GM19438 (cell line): Measurements from ENCODE around the gene CD274.
"Not testable (repeated sequence)": the region's sequence is repeated elsewhere in the genome, so short reads cannot be mapped to it uniquely, and the experiment has no call there.

Source experiments
- ATAC-seq: cut with Tn5 transposase; IDR thresholded peaks from one replicate; pipeline ENCODE4 v1.9.1; 2021; ENCODE audit warnings: low read depth; ENCODE audit not compliant: unreplicated experiment

The CD274 gene

GRCh38 chr9:5460157-5460556 lies 9.8 kb downstream of the CD274 start:
- ATAC-seq, result no peak

GRCh38 chr9:5464831-5465330 lies 14.5 kb downstream of the CD274 start:
- not testable (repeated sequence) for ATAC-seq

- no peak for ATAC-seq
These were observed 15.7 kb downstream of the CD274 start for GRCh38 chr9:5466005-5466404.

GRCh38 chr9:5466766-5467165 lies 16.4 kb downstream of the CD274 start:
- ATAC-seq, result no peak

- ATAC-seq, result no peak
These were observed 18.5 kb downstream of the CD274 start for GRCh38 chr9:5468850-5469249.

- no peak for ATAC-seq
These were observed 19.8 kb downstream of the CD274 start for GRCh38 chr9:5470122-5470521.

GRCh38 chr9:5470816-5471215 lies 20.5 kb downstream of the CD274 start:
- ATAC-seq, result no peak

GRCh38 chr9:5475611-5476010 lies 25.3 kb downstream of the CD274 start:
- ATAC-seq, result not testable (repeated sequence)

- ATAC-seq, result no peak
These were observed 27.9 kb downstream of the CD274 start for GRCh38 chr9:5478206-5478605.

- no peak for ATAC-seq
These were observed 29.8 kb downstream of the CD274 start for GRCh38 chr9:5479994-5480694.

- ATAC-seq, result no peak
These were observed 30.6 kb downstream of the CD274 start for GRCh38 chr9:5480919-5481318.

- ATAC-seq, result no peak
These were observed 31.1 kb downstream of the CD274 start for GRCh38 chr9:5481322-5482040.

- no peak for ATAC-seq
These were observed 31.9 kb downstream of the CD274 start for GRCh38 chr9:5482194-5482593.

- no peak for ATAC-seq
These were observed 33.0 kb downstream of the CD274 start for GRCh38 chr9:5483306-5483705.

- no peak for ATAC-seq
These were observed 35.2 kb downstream of the CD274 start for GRCh38 chr9:5485378-5486085.

- no peak for ATAC-seq
These were observed 36.6 kb downstream of the CD274 start for GRCh38 chr9:5486988-5487387.

GRCh38 chr9:5488221-5489008 lies 38.1 kb downstream of the CD274 start:
- ATAC-seq, result no peak

GRCh38 chr9:5489630-5490490 lies 39.5 kb downstream of the CD274 start:
- no peak for ATAC-seq

GRCh38 chr9:5492965-5493678 lies 42.8 kb downstream of the CD274 start:
- ATAC-seq, result no peak
